HG03439 (cell line): Measurements from ENCODE around the gene CFAP54.
A peak's percentile ranks its signal among the peaks of the same experiment; 100 is the strongest.
"Not testable (repeated sequence)": the region's sequence is repeated elsewhere in the genome, so short reads cannot be mapped to it uniquely, and the experiment has no call there.

Experiments
- ATAC-seq: cut with Tn5 transposase; IDR thresholded peaks from one replicate; pipeline ENCODE4 v1.9.1; 2021; ENCODE audit warnings: mild to moderate bottlenecking, moderate library complexity; ENCODE audit not compliant: unreplicated experiment

CFAP54 gene

DNA sequence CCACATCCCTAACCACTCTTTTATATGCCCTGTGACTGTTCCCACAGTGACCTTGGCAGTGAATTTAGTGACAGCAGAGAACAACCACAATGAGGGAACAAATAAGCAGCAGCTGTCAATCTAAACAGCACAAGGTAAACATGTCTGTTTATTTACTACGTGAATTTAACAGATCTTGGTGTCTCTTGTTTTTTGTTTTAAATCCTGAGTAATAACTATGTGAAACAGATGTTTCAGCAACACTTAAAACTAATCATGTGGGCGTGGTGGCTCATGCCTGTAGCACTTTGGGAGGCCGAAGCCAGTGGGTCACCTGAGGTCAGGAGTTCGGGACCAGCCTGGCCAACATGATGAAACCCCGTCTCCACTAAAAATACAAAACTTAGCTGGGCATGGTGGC is 17.0 kb upstream of the CFAP54 start:
- no peak for ATAC-seq

DNA sequence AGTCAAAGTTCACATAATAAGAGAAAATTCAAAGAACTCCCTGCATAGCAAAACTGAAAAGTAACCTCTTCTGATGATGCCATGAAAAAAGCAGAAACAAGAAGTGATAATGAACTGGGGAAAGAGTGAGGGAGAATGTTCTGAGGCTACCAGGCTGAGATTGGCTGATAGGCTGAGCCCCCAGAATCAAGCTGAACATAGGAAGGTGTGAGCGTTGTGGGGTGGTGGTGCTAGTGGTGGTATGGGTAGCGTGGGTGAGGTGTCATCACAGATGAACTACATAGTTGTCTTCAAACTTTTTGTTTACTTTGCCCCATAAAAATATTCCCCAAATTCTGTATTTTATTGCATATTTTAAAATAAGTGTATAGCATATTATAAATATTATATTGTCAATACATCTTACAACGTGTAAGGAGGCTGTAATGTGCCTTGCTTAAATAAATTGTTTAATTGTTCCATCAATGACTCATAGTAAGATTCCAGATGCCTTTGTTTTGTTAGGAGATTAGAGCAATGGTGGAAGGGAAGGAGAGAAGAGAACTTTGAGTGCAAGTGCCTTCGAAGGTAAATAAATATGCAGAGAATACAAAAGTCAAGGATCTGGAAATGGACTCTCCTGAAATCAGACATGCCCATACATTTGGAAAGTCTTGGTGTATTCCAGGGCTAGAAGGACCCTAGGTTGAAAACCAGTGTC is 15.8 kb upstream of the CFAP54 start:
- no peak for ATAC-seq

DNA sequence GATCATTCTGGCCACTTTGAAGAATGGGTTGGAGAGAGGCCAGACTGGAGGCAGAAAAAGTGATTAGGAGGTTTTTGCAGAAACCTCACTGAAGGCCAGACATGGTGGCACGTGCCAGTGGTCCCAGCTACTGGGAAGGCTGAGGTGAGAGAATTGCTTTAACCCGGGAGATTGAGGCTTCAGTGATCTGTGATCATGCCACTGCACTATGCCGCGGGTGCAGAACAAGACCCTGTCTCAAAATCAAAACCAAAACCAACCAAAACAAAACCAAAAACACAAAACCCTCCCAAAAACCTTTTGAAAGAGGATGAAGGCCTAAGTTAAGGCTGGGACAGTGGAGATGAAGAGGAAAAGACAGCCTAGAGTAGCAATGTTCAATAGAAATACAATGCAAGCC is 15.2 kb upstream of the CFAP54 start:
- ATAC-seq: no peak

DNA sequence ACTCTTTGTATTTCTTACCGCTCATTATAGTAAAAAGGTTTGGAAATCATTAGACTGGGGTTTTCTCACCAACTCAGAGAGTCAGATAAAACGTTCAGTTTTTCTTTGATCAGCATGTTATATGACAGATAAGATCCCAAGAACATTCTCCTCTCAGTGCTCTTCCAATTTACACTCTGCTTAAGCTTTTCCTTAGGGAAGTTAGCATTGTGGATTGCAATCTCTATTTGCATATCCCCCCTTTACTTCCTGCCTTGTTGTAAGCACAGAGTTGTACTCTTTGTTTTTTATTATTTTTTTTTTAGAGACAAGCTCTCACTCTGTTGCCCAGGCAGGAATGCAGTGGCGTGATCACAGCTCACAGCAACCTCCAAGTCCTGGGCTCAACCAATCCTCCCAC is 11.4 kb upstream of the CFAP54 start:
- no peak for ATAC-seq

DNA sequence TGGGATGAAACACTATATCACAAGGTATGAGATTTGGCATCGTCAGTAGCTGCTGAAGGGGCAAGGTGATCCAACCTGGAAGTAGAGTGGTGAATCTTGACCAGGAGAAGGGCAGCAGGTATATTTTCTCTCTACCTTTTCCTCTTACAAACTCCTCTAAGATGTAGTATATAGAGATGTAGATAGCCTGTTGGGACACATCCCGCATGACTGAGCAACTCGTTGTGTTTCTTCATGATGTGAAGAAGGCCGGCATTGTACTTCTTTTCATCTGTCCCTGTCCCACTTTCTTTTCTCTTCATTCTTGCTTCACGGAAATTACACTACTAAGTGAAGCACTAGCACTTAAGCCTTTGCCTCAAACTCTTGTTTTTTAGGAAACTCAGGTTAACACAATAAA is 7.3 kb upstream of the CFAP54 start:
- no peak for ATAC-seq

DNA sequence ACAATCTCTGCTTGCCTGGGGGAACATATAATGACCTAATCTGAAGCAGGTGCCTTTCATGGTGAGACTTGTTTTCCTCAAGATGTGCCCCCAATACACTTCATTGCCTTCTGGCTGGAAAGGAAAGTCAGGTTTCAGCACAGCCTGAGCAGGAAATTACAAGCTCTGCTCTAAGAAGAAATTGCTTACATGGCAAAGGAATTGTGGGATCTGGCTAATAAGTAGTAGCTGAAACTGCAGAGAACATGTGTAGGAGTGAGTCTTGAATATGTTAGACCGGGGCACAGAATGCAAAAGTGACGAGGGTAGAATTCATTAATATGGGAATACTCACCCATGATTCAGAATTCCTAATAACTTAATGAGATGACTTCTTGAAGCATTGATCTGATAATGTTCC is 6.3 kb upstream of the CFAP54 start:
- ATAC-seq: no peak

DNA sequence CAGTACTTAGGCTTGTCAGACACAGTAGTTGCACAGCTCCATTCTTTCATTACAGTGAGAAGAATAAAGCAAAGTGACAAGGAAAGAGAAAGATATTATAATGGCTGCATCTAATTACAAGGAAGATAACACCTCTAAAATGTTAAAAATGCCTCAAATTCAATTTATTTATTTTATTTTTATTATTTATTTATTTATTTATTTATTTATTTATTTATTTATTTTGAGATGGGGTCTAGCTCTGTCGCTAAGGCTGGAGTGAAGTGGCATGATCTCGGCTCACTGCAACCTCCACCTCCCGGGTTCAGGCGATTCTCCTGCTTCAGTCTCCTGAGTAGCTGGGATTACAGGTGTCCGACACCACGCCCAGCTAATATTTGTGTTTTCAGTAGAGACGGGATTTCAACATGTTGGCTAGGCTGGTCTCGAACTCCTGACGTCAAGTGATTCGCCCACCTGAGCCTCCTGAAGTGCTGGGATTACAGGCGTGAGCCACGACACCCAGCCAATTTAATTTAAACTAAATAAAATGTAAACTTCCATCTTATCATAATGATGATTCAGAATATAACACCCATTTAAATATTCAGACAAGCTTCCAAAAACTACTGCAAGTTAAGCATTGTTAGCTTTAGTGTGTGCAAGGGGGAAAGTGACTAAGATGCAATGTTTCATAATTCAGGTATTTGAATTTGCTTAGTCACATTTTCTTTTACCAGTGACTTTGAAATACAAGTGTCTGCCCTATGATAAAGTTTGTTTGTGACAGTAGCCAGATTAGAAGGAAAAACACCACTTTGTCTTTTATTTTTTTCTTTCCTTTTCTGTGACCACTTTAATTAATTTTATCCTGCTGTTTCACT is 2.4 kb upstream of the CFAP54 start:
- ATAC-seq: no peak

DNA sequence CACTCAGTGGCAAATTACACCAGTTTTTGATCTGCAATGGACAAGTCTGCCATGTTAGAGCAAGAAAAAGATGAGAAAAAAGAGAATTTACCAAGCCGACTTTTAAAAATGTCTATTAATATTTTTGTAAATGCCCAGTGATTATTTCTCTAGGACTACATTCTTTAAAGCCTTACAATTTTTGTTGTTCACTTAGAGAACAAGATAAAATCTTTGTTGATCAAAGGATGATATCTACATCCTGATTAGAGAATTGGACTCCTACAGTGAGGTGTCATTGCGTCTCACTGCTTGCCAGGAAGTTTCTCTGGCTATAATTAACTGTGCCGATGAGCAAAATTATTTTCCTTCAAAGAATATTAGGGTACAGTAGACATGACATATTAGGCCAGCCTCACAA is 1.7 kb upstream of the CFAP54 start:
- no peak for ATAC-seq

DNA sequence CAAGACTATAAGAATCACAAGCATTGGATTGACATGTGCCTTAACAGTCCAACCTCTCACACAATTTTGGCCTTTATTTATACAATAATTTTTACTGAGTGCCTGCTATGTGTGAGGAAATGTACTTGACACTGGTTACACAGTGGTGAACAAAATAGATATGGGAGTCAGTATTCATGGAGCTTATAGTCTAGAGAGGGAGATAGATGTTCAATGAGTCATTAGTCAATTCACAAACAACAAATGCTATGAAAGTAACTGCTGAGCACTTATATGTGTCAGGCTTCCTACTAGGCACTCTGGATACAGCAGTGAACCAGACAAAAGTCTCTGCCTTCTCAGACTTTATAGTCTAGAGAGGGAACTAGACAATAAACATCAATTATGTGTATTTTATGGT is 3.7 kb downstream of the CFAP54 start:
- no peak for ATAC-seq

DNA sequence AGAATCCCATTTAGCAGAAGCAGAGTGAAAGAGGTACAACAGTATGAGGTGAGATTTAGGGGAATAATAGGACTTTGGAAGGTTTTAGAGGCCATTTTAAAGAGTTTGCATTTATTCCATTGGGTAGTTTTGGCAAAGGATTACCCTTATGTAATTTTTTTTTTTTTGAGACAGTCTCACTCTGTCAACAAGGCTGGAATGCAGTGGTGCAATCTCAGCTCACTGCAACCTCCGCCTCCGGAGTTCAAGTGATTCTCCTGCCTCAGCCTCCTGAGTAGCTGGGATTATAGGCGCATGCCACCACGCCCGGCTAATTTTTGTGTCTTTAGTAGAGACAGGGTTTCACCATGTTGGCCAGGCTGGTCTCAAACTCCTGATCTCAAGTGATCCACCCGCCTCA is 4.8 kb downstream of the CFAP54 start:
- not testable (repeated sequence) for ATAC-seq

DNA sequence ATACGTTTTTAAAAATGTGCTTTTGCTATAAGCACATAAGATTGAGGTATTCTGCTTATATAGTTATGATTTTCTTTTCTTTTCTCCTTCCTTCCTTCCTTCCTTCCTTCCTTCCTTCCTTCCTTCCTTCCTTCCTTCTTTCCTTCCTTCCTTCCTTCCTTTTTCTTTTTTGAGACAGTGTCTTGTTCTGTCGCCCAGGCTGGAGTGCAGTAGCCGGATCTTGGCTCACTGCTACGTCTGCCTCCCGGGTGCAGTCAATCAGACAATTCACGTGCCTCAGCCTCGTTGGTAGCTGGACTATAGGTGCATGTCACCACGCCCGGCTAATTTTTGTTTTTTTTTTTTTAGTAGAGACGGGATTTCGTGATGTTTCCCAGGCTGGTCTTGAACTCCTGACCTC is 5.8 kb downstream of the CFAP54 start:
- no peak for ATAC-seq

DNA sequence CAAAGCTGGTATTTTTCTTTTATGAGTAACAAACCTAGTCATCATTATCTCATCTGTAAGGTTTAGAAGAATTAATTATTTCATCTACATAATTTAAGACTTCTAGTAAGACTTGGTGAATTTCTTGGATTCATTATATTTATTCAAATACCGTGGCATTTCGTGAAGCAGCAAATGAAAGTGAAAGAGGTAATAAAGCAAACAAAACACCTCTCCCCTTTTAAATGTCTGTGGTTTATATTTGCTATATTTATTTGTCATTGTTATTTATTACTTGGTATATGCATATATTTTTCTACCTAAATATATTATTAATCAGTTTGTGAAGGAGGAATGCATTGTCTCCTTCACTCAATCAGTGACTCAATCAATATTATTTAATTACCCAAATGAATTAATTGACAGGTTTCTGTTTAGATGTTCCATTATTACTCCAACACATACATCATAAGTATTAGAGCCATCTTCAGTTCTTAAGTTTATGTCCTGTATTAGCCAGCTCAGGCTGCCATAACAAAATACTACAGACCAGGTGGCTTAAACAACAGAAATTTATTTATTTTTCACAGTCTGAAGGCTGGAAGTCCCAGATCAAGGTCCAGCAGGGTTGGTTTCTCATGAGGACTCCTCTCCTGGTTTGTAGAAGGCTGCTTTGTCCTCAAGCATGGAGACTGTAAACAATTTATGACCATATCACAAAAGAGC is 6.6 kb downstream of the CFAP54 start:
- ATAC-seq: peak; percentile 42

DNA sequence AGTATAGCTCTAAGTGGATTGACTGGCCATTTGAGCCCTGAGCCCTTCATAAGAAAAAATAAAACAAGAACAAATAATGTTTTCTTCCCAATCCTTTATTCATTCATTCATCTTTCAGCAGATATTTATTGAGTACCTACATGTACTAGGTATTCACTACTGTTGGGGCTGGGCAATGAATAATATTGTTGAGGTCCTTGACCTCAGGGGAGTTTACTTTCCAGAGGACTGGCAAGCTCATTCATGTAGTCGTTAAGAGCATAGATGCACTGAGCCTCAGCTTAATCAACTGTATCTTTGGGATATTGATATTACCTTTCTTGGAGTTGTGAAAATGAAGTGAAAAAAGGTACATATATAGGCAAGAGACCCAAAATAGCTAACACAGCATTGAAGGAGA is 7.6 kb downstream of the CFAP54 start:
- no peak for ATAC-seq

DNA sequence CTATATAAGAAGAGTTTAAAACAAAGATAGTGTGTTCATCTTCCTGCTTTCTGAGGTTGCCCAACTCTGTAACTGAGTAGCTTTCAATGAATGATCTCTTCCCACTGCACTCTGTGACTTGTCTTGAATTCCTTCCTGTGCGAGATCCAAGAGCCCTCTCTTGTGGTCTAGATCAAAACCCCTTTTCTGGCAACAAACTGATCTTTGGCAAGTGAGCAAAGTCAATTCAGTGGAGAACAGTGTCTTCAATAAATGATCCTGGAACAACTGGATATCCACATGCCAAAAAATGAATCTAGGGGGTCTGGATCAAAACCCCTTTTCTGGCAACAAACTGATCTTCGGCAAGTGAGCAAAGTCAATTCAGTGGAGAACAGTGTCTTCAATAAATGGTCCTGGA is 8.5 kb downstream of the CFAP54 start:
- ATAC-seq: no peak

DNA sequence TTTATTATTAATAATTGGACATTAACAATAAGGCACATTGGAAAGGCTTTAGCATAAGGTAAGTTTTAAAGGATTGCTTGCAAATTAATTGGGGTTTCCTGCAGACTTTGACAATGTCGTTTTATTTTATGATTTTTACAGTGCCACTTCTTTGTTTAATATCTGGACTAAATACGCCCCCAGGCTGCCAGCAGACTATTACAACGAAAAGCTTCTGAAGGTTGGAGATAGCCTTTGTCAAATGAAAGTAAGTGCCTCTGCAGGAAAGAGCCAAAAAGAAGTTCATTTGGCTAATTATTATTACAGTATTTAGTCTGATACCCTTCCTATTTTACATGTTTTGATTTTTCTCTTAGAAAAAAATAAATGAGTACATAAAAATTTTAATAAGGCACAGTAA is 11.3 kb downstream of the CFAP54 start:
- no peak for ATAC-seq

DNA sequence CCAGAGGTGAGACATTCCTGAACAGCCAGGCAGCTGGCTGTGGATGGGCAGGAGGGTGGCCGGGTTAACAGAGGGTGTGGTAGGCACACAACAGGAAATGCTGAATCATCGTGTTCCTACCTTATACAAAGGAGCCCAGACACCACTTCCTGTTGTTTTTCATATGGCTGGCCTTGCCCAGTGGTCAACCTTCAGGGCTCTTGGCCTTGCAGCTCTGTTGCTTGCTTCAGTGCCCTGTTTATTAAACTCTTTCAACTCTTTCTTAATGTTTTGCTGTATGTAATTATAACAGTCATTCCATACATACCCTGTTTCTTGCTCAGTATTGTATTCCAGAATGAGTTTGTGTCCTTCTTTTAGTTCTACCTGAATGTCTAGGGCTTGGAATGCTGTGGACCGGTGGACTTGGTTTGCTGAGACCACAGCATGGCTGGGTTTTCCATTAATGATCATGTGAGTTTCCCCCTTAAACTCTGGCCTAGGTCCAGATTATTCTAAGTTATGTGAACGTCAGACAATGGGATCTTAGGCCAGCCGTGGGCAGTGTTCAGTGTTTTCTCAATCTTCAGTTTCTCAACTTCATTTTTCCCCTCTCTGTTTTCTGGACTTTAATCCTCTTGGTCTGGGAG is 11.9 kb downstream of the CFAP54 start:
- peak; percentile 66 for ATAC-seq

DNA sequence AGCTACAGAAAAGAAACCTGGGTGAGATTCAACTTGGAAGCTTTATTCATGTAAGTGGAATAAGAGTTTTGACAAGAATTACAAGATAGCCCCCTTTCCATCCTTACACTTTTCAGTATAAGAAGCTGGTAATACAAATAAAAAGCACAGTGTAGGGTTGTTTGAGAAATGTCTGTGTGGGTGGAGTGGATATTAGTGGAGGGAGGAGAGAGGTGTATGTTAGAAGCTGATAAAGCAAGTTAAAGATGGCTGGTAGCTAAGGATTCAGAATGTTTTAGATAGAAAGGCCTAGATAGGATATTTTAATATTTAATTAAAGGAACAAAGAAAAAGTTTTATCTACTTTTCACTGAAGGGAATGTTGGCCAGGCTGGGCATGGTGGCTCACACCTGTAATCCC is 12.5 kb downstream of the CFAP54 start:
- no peak for ATAC-seq

DNA sequence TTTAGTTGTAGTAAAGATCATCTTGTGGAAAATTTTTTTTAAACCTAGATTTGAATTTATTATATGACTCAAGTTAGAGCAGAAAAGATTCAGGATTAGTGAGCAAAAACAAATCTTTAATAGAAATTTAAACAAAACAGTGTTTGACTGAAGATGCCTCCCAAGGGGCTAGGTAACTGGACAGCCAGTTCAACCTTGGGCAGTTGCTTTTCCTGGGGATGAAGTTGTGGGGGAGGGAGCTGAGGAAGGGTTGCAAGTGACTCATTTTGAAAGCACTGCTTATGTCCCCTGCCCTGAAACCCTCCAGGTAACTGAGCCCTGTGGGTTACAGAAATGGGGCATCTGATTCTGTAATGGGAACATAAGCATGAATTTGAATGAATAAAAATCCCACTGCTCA is 13.1 kb downstream of the CFAP54 start:
- peak; percentile 61 for ATAC-seq

DNA sequence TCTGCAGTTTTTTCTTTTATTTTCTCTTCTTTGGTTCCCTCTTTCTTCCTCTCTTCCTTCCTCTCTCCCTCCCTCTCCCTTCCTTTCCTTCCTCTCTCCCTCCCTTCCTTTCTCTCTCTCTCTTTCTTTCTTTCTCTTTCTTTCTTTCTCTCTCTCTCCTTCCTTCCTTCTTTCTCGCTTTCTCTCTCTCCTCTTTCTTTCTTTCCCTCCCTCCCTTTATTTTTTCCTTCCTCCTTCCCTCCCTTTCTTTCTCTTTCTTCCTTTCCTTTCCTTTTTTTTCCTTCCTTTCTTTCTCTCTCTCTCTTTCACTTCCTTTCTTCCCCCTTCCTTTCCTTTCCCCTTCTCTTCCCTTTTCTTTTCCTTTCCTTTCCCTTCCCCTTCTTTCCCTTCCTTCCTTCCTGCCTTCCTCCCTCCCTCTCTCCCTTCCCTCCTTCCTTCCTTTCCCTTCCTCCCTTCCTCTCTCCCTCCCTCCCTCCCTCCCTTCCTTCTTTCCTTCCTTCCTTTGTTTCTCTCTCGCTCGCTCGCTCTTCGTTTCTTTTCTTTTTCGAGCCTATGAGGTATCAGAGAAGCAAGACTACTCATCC is 13.7 kb downstream of the CFAP54 start:
- no peak for ATAC-seq

DNA sequence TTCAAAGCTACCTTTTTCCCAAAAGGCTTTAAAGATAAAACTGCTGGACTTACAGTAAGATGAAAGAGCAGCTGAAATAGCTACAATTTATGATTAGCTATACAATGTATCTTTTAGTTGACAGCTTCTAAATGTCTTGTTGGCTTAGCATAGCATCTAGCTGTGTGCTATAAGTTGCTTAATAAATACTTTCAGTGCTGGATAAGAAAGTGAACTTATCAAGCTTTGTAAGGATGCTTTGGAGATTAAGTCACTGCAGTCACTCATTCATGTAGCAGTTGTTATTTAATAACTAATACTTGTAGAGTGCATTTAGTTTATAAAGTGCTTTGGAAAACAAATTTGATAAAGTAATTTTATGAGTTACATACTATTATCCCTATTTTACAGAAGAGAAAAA is 14.6 kb downstream of the CFAP54 start:
- ATAC-seq: no peak

DNA sequence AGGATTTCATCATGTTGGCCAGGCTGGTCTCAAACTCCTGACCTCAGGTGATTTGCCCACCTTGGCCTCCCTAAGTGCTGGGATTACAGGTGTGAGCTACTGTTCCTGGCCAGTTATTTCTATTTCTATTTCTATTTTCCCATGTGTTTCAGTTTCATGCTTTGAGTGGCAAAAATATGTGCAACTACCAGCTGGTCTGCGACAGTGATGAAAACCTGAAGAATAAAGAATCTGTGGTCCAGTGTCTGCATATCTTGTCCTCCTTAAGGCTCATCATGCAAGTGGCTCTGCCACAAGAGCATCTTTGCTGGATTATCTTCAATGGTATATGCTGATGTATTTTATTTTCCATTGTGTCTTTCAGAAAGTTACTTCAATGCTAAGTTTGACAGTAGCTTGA is 17.4 kb downstream of the CFAP54 start:
- no peak for ATAC-seq
